AG08396 (cell line): Measurements from ENCODE around the gene OBSCN.
"Not testable (repeated sequence)": the region's sequence is repeated elsewhere in the genome, so short reads cannot be mapped to it uniquely, and the experiment has no call there.

ENCODE experiments used
- DNase-seq: peaks from one replicate; pipeline ENCODE4 v3.0.0; 2012; ENCODE audit warnings: low spot score, mixed read lengths

OBSCN gene

DNA sequence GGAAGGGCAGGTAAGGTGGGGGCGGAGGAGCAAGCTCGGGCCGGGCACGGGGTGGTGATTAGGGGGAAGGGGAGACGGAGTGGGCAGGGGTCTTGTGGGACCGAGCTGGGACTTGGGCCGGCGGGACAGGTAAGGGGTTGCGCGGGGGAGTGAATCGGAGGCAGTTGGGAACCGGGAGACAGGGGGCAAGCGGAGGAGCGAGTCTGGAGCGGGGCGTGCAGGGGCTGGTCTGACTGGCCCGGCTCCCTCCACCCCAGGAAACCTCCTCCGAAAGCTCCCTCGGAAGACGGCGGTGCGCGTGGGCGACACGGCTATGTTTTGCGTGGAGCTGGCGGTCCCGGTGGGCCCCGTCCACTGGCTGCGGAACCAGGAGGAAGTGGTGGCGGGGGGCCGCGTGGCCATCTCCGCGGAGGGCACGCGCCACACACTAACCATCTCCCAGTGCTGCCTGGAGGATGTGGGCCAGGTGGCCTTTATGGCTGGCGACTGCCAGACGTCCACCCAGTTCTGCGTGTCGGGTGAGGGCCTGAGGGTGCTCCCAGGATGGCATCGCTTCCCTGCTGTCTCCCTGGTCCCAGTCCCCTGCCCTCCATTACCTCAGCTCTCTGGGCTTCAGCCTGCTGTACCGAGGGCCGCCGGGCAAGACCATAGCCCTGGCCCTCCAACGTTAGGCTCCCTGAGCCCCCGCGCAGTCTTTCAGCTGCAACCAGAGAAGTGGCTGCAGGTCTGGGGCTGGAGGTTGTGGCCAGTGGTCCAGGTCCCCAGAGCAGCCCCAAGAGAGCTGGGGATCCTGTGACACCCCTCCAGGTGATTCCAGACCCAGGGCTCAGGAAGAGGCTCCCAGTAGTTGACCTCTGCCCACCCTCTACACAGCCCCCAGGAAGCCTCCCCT is 6.3 kb downstream of the OBSCN start:
- DNase-seq, result no peak

- no peak for DNase-seq
These were observed 7.2 kb downstream of the OBSCN start for GRCh38 chr1:228214921-228215662.

DNA sequence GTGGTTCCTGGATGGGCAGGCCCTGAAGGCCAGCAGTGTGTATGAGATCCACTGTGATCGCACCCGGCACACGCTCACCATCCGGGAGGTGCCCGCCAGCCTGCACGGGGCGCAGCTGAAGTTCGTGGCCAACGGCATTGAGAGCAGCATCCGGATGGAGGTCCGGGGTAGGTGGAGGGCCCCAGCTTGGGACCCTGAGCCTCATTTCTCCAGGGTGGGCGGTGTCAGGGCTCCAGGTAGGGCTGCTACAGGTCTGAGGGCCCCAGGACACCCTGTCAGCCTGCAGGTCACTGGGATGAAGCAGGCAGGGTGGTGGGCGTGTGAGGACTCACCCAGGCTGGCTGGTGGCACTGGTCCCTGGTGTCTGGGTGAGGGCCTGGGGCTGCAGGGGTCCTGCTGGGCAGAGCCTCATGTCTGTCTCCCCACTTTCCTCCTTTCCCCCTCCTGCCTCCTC is 7.8 kb downstream of the OBSCN start:
- DNase-seq, result no peak

GRCh38 chr1:228216371-228217320 is 8.8 kb downstream of the OBSCN start:
- no peak for DNase-seq

- no peak for DNase-seq
These were observed 9.9 kb downstream of the OBSCN start for GRCh38 chr1:228217551-228218344.

DNA sequence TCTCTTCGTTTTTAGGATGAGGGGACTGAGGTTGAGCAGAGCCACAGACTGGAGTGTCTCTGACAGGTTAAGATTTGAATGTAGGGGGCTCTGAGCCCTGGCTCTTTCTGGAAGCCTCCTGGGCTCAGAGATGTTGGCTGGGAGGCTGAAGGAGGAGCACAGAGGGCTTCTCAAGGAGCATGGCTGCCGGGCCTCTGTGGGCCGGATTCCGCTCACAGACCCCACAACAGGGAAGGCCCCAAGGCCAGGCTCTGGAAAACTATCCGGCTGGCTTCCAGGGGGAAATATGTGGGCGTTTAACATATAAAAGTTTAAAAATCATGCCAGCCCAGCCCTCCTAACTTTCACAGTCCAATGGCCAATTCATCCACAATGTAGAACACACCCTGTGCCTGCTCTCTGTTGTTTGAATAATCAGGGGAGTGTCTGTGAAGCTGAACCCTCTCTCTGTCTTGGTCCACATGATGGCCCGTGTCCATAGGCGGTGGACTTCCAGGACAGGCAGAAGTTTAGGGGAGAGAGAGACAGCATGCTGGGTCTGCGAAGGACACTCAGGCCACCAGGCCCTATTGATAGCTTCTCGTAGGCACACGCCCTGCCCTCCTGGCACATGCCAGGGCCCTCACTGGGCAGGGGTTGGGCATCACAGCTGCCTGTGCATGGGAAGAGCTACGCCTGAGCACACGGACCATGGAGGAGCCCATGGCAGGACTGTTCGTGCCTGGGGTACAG is 10.8 kb downstream of the OBSCN start:
- DNase-seq, result no peak

GRCh38 chr1:228219245-228219961 is 11.6 kb downstream of the OBSCN start:
- no peak for DNase-seq

DNA sequence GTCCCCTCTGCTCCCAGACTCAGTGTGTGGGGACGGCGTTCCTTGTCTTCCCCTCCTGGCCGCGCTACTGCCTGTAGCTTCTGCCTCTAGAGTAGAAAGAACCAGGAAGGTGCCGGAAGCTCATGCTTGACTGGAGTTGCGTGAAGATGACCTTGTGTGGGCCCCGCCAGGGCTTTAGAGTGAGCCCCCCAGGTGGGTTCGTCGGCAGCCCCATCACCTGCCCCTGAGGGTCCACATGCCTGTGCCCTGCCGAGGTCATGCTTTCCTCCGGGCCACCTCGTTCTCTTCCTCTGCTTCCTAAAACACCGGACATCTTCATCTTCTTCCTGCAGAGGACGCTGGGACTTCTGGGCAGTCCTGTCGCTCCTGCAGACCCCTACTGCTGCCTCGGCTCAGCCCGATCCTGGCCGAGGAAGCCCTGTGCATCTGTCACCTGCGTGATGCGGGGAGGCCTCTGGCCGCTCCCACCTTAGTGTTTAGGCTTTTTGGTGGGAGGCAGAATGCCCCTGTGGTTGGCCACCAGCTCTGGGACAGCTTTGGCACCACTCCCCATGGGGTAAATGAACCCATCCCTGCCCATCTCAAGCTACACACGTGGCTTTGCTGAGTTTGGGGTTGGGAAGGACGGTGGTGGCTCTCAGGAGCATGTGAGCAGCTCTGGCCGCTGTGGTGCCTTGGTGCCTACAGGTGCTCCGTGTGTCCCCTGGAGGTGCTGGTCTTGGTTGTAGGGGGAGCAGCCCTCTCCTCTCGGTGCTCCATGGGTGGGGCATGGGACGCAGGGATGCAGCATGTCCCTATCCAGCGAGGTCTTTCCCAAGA is 12.3 kb downstream of the OBSCN start:
- DNase-seq, result no peak

DNA sequence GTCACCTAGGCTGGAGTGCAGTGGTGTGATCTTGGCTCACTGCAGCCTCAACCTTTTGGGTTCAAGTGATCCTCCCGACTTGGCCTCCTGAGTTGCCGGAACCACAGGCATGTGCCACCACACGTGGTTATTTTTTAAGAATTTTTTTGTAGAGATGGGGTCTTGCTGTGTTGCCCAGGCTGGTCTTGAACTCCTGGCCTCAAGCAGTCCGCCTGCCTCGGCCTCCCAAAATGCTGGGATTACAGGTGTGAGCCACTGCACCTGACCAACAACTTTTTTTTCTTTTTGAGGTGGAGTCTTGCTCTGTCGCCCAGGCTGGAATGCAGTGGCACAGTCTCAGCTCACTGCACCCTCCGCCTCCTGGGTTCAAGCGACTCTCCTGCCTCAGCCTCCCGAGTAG is 13.3 kb downstream of the OBSCN start:
- DNase-seq, result not testable (repeated sequence)

GRCh38 chr1:228222548-228222947 is 14.7 kb downstream of the OBSCN start:
- no peak for DNase-seq

GRCh38 chr1:228224198-228225164 is 16.6 kb downstream of the OBSCN start:
- no peak for DNase-seq

DNA sequence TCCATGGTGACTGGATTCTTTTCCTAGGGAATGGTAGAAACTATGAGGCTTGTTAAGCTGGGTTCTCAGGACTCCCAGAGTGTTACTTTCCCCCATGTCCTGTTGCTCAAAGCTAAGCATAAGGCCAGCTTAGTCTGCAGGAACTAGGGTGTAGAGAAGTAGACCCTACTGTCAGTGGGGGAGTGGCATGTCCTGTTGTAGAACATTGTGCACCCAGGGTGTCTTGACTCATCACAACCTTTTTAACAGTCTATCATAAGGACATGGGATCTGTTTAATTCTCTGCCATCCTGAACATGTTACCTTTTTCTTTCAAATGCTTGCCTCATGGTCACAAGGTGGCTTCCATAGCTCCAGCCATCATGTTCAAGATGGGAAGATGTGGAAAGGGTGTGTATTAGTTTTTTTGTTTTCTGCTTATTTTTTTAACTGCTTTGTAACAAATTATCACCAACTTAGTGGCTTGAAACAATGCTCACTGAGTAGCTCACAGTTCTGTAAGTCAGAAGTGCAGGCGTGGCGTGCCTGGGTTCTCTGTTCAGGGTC is 17.4 kb downstream of the OBSCN start:
- DNase-seq, result no peak

GRCh38 chr1:228225740-228226139 is 17.9 kb downstream of the OBSCN start:
- no peak for DNase-seq

GRCh38 chr1:228226141-228226874 is 18.5 kb downstream of the OBSCN start:
- DNase-seq, result no peak

GRCh38 chr1:228226956-228227791 is 19.3 kb downstream of the OBSCN start:
- DNase-seq, result no peak

- DNase-seq, result not testable (repeated sequence)
These were observed 20.3 kb downstream of the OBSCN start for GRCh38 chr1:228228147-228228546.
